Ureter (tissue), 1 donor: ENCODE data around the gene GRIA3. TPM values are rescaled to one million over a fixed set of nuclear protein-coding genes. Genes with fewer than 3 reads are reported as not detected.

Experiments
- DNase-seq: peaks from one replicate; pipeline ENCODE4 v3.0.0-alpha.2; 2020; ENCODE audit warnings: low spot score
- total RNA-seq: library from RNA; stranded (reverse); gene quantifications from one replicate; pipeline ENCODE4 v1.2.4, GENCODE V29; 2023
- donor health status: DM: yes; HTN: yes; CAD: no.

GRIA3 gene
- total RNA-seq, 1 donor from 2014 or later: 3.5 TPM

GRCh38 chrX:123193101-123193500, 9.0 kb downstream of the GRIA3 start:
- DNase-seq: no peak

DNA sequence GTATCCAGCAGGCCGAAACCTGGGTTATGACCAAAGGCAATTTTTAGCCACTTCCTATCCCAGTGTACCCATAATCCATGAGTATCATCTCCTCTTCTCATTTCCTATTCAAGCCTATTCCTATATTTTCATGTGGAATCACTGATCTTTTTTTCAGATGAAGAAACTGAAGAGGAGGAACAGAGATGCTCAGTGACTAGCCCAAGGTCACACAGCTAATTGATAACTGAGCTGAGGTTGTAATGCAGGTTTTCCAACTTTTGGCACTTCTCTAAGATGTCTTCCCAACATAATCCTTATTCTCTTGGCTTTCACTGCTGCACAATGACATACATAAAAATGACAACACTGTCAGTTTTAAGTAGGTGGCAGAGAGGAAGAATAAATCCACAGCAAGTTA, 15.3 kb downstream of the GRIA3 start:
- DNase-seq: no peak

DNA sequence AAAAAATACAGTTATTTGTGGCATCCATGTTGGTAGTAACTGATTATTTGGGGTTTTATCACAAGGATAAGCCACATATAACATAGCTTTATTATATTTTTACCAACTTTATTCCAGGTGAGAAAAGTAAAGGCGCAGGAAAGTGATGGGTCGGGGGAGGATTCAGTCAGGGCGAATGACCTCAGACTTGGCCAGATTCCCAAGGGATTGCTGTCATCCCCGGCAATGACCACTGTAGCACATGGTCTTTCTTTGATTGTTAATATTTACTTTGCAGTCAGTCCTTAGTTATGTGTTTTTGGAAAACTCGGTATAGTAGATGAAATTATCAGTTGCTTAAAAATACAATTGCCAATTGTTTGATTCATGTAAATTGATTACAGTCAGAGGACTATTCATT, 17.6 kb downstream of the GRIA3 start:
- DNase-seq: no peak

DNA sequence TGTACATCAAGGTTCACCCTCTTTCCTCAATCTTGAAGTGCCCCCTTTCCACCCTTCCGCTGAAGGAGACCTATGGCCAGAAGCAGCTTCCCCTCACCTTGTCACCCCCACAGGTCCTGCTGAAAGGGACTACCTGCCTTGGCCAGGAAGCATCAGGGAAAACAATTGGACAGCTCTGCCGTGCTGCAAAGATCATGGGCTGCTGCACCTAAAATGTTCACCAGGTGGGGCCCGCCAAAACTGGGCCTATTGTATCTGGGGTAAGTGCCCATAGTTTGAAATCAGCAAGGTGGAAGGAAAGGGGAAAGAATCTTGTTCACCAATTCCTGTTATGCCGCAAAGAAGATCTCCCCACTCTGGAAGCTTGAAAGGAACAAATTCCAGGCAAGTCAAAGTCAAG, 18.4 kb downstream of the GRIA3 start:
- DNase-seq: no peak

- no peak for DNase-seq
Measured at GRCh38 chrX:123203772-123204171, 19.7 kb downstream of the GRIA3 start.

GRCh38 chrX:123206176-123206575, 22.1 kb downstream of the GRIA3 start:
- DNase-seq: no peak

- DNase-seq: no peak
Measured at GRCh38 chrX:123210252-123210651, 26.2 kb downstream of the GRIA3 start.

DNA sequence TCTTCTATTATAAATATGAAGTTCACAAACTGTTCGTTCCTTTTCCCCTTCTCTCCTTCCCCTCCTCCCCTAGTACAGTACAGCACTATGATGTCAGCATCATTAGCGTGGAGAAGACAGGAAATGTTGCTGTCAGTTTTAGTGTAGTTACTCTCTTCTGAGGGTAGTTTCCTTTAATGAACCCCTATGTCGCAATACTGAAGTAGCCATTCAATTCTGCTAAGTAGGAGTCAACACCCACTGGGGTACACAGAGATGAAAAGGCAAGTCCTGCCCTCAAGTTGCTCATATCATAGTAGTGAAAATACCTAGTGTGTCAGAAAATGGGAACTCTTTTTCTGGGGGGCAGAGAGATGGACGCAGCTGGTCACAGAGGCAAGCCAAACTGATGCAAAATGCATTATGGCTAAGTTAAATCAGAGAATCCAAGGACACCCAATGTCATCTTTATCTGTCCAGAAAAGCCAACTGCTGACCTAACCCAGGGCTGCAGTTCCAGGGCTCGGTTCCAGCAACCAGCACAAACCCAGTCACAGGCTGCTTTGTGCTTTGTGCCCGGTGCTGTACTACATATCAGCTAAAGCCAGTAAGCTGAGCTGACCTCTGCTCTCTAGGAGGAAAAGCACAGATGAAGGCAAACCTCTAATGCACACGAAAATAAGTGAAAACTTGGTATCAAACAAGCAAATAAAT, 31.5 kb downstream of the GRIA3 start:
- no peak for DNase-seq

DNA sequence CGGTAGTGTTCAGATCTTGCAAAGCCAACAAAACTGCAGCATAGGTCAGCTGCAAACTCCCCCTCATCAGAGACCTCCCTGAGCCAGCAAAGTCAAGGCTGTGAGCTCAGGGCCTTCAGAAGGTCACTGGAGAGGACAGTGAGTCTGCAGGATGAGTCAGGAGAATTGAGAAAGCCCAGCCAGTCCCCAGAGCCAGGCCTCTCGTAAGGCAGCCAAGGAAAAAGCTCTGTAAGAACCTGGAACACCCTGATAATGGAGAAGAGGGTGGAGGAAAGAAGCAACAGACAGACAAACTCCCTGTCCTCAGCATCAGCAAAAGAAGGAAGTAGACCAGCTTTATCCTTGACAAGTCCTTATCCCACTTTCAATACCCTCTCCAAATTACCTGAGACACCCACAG, 33.0 kb downstream of the GRIA3 start:
- DNase-seq: no peak

DNA sequence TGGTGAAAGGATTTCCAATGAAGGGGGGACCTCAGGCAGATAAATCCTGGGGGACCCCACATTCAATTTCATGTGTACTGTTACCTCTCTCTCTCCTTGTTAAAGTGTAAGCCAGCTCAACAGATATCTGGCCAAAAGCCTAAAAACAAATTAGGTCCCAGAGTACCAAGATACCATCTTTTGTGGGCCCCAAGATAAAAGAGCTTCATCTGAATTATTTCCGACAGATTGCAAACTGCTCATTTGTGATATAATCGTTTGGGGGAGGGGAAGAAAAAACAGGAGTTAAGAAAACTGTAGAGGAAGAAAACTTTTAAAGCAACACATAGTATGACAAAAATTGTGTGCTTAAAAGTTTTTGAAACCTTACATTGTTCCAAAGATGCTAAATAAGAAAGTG, 33.6 kb downstream of the GRIA3 start:
- DNase-seq: no peak

DNA sequence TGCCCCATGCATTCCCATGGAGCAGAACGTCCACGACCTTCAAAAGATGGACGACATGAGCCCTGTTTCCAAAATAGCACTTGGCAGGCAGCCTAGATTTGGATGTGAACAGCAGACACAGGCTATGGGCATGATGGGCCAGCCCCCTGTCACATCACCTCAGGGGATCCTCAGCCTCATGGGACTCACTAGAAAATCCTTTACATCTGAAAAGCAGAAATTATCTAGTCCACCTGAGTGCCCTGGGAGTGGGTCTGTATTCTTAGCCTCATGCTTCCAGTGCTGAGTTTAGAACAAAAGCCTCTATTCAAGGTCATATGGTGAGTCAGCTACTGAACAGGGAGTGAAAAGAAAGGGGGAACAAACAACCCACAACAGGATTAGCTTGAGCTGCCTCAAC, 35.8 kb downstream of the GRIA3 start:
- DNase-seq: no peak

DNA sequence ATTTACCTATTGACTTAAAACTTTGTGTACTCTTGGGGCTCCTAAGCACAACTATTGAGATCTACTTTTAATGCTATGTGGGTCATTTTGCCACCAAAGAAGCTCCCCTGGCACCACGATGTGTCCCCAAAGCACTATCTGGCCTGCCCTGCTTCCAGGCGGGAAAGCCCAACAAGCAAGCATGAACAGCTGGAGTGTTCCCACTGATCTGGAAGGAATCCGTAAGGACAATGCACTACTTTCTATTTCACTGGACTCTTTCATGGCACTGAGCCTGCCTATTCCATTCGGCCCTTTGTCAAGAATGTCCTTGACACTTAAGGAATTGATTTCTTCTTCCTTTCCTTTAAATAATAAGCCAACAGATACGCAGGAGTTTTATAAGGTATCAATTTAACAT, 38.8 kb downstream of the GRIA3 start:
- no peak for DNase-seq

GRCh38 chrX:123223409-123223808, 39.3 kb downstream of the GRIA3 start:
- no peak for DNase-seq

DNA sequence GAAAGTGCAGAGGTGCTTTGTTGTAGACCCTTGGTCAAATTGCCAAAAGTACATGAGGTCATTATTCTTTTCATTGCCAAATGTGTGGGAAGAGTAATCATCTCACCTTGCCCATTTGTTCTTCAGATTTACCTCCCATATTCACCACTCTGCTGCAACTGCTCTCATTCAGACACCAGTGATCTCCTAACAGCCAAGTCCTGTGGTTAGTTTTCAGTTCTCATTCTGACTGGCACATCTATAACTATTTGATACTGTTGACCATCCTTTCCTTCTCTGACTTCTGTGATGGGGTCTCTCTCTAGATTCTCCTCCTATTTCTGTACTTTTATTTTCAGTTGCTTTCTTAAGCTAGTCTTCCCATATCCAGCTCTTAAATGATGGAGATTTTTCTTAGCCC, 39.8 kb downstream of the GRIA3 start:
- DNase-seq: no peak

DNA sequence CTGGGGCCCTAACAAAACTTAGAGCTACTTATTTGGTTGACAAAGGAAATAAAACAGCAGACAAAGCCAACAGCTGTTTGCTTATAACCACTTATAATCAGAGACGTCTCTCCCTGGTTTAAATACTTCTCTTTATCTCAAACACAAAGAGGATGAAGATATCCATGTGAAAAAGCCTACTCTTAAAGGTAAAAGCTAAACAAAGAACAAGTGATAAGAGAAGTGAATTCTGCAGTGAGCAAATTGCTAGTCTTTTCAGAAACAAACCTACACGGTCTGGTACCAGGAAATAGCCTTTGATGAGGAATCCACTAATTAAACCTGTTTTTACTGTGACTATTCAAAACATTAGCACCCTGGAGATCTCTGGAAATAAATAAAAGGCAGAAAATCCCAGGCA, 46.7 kb downstream of the GRIA3 start:
- DNase-seq: no peak

DNA sequence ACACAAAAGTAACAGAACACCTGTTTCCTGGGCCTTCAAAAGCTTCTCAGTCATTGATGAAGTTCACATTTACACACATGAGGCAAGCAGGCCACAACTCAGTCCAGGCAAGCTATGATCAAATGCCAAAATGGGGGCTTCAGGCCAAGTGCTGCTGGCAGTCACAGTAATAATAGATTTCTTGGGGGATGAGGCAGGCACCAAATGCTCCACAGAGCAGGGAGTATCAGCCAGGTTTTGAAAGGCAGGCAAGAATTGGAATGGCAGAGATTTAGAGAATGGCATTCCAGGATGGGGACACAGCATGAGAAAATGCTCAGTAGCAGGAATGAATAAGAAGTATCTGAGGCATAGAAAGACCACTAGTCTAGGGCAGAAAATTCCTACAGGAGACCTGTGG, 52.8 kb downstream of the GRIA3 start:
- DNase-seq: no peak

DNA sequence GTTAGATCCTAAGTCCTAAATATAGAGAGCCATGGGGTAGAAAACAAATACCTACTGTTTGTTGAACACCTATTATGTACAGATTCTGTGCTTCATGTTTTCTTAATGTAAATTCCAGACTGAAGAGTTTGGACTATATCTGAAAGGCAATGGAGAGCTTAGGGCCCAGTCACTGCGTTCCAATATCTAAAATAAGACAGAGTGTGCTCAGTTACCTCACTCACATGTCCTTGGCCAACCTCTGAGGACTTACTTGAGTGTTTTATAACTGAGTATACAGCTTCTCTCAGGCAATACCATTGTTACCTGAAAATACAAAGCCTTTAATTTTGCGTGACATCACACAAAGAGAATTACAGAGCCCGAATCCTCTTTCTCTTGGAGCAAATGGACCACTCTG, 53.2 kb downstream of the GRIA3 start:
- DNase-seq: no peak

DNA sequence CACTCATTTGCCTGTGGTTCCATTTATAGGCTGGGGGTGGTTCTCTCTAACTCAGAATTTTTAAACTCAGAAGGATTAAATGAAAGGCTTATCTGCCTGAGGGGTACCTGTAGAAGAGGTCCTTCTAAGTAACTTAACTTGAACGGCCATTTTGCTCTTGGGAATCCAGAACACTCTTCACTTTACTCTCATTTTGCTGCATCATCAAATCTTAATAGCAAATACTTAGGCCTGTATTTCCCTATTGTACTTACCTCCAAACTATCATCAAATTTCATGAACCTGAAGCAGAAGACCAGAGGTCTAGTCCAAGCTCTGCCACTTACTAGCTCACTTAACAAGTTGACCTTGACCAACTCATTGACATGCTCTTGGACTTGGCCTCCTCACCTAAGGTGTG, 70.4 kb downstream of the GRIA3 start:
- no peak for DNase-seq

DNA sequence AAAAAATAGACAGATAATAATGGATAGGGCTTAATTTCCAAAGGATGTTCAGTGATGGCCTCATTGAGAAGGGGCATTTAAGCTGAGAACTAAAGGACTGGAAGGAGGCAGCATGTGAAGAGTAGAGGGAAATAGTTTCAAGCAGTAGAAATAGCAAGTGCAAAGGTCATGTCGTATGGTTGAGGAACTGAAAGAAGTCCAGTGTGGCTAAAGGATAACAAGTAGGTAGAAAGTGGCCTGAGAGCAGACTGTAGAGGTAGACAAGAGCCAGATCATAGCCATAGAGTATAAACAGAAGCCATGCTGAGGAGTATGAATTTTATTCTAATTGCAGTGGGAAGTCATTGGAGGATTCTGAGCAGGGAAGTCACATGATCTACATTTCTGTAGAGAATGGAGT, 72.3 kb downstream of the GRIA3 start:
- DNase-seq: no peak

- DNase-seq: no peak
Measured at GRCh38 chrX:123260920-123261418, 76.9 kb downstream of the GRIA3 start.

GRCh38 chrX:123263270-123263669, 79.2 kb downstream of the GRIA3 start:
- no peak for DNase-seq

GRCh38 chrX:123263747-123264146, 79.7 kb downstream of the GRIA3 start:
- no peak for DNase-seq

- DNase-seq: no peak
Measured at GRCh38 chrX:123267220-123267619, 83.1 kb downstream of the GRIA3 start.

- DNase-seq: no peak
Measured at GRCh38 chrX:123271902-123272301, 87.8 kb downstream of the GRIA3 start.
